ENCODE data around the gene CLIC5. TPM values are rescaled to one million over a fixed set of nuclear protein-coding genes. Genes with fewer than 3 reads are reported as not detected.

Gene CLIC5
- total and polyA plus RNA-seq, 2 of the 8 experiments (the other 6 are each of a cell fraction or from before 2014, with no cell fraction given) = 0.12 to 0.15 TPM

GRCh38 chr6:45896783-45897441 lies 118.7 kb downstream of the CLIC5 start:
- Histone ChIP-seq H3K36me3 (ENCODE audit: control insufficient read depth in 2 of 4, insufficient read depth in 4 of 4, low read length in 3 of 4) (no peaks in the 10 kb centered on the region), H2BK5ac (ENCODE audit: low read depth, low read length) (no peak overlapping the region), H4K20me1 (replicated peaks in 1 of 2; ENCODE audit: control insufficient read depth in 1 of 2, insufficient read depth in 2 of 2, low read length in 2 of 2) (no peaks in the 10 kb centered on the region), H3K23ac (ENCODE audit: insufficient read length) (no peak overlapping the region), H3K9ac (replicated peaks in 1 of 4; ENCODE audit: extremely low read depth in 1 of 4, low read depth in 3 of 4, low read length in 3 of 4) (no peak overlapping the region), H4K91ac (replicated peaks; ENCODE audit: insufficient read length, low read length) (no peak overlapping the region), H2BK20ac (ENCODE audit: low read length) (no peak overlapping the region), H4K8ac (ENCODE audit: extremely low read depth, insufficient read depth, low read length) (no peak overlapping the region), H2AK5ac (ENCODE audit: low read depth, low read length) (no peak overlapping the region), H3K23me2 (ENCODE audit: low read depth, low read length) (no peaks in the 10 kb centered on the region), H3K27me3 (replicated peaks in 1 of 4; ENCODE audit: control insufficient read depth in 3 of 4, extremely low read depth in 1 of 4, insufficient read depth in 3 of 4, low read length in 3 of 4) (no peaks in the 10 kb centered on the region; a peak in 2 of 7 replicates), H3K14ac (ENCODE audit: insufficient read length) (no peak overlapping the region), H3K4me2 (ENCODE audit: insufficient read depth in 1 of 2, low read depth in 2 of 2, low read length in 2 of 2) (no peak overlapping the region), H2AFZ (ENCODE audit: low read length) (no peak overlapping the region), H3K9me3 (ENCODE audit: insufficient read depth in 2 of 2, low read depth in 1 of 2, low read length in 1 of 2) (no peaks in the 10 kb centered on the region), H3K4ac (replicated peaks; ENCODE audit: insufficient read length, low read depth, low read length) (no peak overlapping the region), H2BK12ac (ENCODE audit: low read depth, low read length) (0 out of 2 replicates have a peak overlapping the region, but pooled peaks have one; percentile 46), H3K56ac (replicated peaks; ENCODE audit: insufficient read length, low read depth, low read length) (no peak overlapping the region), H4K5ac (ENCODE audit: insufficient read length, low read depth, low read length) (no peak overlapping the region), H2BK15ac (ENCODE audit: low read length) (no peak overlapping the region), H3K18ac (ENCODE audit: extremely low read depth, low read length) (no peak overlapping the region), H3K27ac (ENCODE audit: low read depth, low read length) (no peak overlapping the region), H2BK120ac (replicated peaks; ENCODE audit: low read depth, low read length) (no peak overlapping the region), H3K79me1 (ENCODE audit: low read depth, low read length) (no peaks in the 10 kb centered on the region), H3K79me2 (ENCODE audit: control insufficient read depth in 1 of 2, insufficient read depth in 2 of 2, low read length in 2 of 2) (no peaks in the 10 kb centered on the region), H3K4me1 (replicated peaks in 1 of 4; ENCODE audit: control insufficient read depth in 3 of 4, insufficient read depth in 4 of 4, low read length in 3 of 4) (peaks cover 0 to 19% (median 8%) of the 10 kb centered on the region in 4 experiments; a peak in 5 of 7 replicates), H3K4me3 (ENCODE audit: extremely low read depth in 1 of 4, insufficient read depth in 2 of 4, low read depth in 3 of 4, low read length in 4 of 4) (no peak overlapping the region)
- 85% methylated on average over 5 of the region's 6 CpGs; no CpG with 5 or more reads in 1 of the 2 experiments for WGBS, 2 experiments (ENCODE audit: extremely low coverage in 1 of 2, insufficient coverage in 1 of 2, insufficient read length in 1 of 2, insufficient replicate concordance in 2 of 2, low coverage in 1 of 2, low lambda C conversion rate in 2 of 2, missing lambda C conversion rate in 1 of 2)
- CTCF ChIA-PET (ENCODE audit: partially characterized antibody) = no interaction called here
- FAIRE-seq (no peak), DNase-seq (ENCODE audit: low read depth in 1 of 2, low spot score in 2 of 2) (no peak)
- POLR2A ChIA-PET (ENCODE audit: partially characterized antibody) = no interaction called here
- no peak for TF ChIP-seq USF2 (IDR thresholded peaks at IDR 0.05; ENCODE audit: low read length)
- no peak for TF ChIP-seq BCL11A (IDR thresholded peaks at IDR 0.05; ENCODE audit: low read depth in 2 of 2, low read length in 2 of 2)
- TF ChIP-seq SP4 (IDR thresholded peaks at IDR 0.05; ENCODE audit: low read length) = no peak
- no peak for TF ChIP-seq KDM4A (IDR thresholded peaks at IDR 0.05; ENCODE audit: low read depth, low read length, severe bottlenecking)
- no peak for TF ChIP-seq CTCF (IDR thresholded peaks at IDR 0.05; ENCODE audit: control extremely low read depth in 1 of 3, insufficient read depth in 1 of 3, low read depth in 1 of 3, low read length in 3 of 3)

Measured in H1 (cell line).